ENCODE results near the gene CPLX3.

The CPLX3 gene

DNA sequence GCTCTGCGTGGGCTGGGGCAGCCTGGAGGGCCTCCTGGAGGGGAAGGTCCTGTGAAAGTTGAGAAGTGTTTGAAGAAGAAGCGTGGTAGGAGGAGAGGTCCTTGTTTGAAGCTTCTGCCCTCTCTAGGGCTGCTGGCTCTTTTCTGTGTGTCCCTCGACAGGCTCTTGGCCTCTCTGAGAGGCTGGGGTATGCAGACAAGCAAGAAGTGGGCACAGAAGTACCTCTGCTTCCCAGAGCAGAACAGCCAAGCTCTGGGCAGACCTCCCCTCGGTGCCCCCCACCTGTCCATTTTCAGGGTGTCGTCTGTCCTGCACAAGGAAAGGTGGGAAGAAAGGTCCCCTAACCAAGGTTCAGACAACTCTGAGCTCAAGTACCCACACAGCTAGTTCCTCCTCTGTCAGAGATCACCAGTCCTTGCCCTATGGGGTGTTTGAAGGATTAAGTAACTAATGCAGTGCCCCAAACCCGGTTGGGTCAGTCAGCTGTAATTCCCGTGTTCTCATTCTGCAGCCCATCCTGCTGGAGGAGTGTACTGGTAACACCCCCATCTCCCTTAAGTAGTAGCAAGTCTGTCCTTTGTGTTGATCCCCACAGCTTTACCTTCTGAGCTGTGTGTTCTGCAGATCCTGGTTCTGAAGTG, 38.3 kb upstream of the CPLX3 start:
- no peak for DNase-seq (ENCODE audit: low spot score)

DNA sequence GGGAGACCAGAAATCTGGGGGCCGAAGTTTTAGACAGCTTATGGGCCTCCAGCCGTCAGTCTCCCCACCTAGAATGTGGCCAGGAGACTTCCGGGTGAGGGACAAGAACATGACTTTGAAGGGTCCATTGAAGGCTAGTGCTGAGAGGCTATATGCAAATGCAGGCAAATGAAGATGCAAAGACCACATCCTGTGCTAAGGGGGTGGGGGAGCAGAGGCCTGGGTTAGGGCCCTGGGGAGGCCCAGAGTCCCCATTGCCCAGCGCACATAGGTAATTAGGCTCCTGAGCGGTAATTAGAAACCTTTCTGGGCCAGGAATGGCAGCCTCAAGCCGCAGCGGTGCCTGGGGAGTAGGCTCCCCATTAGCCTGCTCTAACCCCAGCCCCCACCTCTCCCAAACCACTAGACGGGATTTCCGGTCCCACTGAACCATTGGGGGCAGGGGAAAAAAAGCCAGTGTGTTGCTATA, 37.7 kb upstream of the CPLX3 start:
- DNase-seq (ENCODE audit: low spot score): peak; percentile 43

DNA sequence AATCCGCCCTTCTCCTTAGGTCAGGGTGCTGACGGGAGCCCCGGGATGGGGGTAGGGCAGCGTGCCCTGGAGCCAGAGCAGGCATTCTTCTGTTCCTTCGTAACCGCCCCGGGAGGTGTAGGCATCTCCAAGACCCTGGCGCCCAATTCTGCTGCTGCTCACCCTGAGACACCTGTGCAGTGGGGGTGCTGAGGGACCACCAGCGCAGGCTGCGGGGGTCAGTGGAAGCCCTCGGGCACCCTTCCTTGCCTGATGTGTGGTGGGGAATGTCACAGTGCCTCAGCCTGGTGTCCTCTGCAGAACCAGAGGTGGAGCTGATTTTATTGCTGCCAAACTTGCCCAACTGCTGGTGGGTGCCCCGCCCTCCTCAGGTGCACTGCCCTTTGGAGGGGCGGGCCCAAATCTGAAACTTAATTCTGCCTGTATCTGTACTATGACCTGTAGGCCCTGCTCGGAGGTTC, 37.2 kb upstream of the CPLX3 start:
- DNase-seq (ENCODE audit: low spot score): peak; percentile 37

DNA sequence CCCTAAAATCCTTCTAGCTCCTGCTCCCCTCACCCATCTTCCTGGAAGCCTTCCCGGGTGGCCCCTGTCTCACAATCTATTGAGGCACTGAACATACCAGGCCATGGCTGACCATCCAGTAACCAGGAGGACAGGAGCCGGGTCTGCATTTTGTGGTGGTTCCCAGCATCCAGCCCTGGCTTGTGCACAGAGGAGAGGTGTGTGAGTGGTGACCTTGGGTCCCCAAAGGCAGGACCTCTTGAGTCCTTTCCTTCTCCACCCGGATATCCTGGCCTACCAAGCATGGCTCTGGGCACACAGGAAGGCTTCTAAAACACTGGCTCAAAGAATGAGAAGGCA, 36.7 kb upstream of the CPLX3 start:
- no peak for DNase-seq (ENCODE audit: low spot score)

DNA sequence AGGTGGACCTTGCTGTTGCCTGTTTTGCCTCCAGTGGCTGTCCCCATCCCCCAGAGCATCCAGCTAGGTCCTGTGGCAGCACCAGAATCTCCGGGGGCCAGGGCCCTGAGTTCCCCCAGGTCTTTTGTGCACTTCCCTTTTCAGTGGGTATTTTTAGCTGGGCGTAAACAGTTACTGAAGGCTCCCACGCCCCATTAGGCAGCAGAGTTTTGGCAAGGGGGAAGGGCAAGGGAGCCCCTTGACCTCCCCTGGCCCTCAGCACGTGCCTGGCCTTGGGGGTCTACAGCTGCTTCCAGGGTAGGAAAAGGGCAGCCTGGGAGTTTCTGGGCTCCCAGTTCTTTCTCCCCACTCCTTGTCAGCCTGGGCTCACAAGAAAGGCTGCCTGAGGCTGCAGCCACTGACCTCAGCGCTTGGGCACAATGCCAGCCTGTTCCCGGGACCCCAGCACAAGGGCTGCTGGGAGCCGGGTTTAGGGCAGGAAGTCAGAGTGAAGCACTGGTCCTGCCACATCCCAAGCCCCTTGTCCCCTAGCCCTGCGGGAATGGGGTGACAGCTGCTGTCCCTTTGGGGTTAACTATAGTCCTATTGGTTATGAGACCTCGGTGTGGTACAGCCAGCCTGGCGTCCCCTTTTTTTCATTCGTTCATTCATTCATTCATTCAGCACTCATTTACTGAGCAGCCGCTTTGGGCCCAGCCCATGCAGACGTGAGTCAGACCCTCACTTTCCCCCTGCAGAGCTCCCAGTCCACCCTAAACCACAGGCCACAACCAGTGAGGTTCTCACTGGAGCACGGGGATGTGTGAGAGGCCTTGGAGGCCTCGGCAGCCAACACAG, 36.1 kb upstream of the CPLX3 start:
- DNase-seq (ENCODE audit: low spot score): peak; percentile 56

DNA sequence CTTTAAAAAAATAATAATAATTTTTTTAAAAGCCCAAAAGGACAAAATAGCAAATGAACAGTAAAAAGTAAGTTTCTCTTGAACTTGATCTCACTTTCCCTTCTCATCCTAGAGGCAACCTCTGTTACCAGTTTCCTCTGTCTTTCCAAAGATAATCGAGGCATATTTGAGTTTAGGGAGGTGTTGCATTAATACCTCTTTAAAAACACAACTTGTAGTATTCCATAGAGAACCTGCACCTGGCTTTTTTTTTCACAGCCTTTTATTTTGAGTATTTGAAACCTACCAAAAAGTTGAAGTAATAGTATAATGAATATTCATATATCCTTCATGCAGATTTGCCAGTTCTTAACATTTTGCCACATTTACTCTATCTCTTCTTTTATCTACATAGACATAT, 35.4 kb upstream of the CPLX3 start:
- no peak for DNase-seq (ENCODE audit: low spot score)

DNA sequence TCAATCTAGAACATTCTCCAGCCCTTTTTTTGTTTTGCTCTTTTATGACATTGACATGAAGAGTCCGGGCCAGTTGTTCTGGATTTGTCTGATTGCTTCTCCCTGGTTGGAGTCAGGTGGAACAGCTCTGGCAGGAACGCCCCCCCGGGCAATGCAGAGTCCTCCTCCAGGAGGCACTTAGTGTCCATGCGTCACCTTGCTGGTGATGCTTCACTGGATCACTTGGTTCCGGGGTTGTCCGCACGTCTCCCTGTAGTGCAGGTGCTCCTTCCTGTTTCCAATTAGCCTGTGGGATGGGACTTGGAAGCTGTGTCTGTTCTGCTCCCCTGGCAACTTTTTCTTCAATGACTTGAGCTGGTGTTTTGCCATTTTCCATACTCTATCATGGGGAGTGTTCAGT, 34.8 kb upstream of the CPLX3 start:
- no peak for DNase-seq (ENCODE audit: low spot score)

DNA sequence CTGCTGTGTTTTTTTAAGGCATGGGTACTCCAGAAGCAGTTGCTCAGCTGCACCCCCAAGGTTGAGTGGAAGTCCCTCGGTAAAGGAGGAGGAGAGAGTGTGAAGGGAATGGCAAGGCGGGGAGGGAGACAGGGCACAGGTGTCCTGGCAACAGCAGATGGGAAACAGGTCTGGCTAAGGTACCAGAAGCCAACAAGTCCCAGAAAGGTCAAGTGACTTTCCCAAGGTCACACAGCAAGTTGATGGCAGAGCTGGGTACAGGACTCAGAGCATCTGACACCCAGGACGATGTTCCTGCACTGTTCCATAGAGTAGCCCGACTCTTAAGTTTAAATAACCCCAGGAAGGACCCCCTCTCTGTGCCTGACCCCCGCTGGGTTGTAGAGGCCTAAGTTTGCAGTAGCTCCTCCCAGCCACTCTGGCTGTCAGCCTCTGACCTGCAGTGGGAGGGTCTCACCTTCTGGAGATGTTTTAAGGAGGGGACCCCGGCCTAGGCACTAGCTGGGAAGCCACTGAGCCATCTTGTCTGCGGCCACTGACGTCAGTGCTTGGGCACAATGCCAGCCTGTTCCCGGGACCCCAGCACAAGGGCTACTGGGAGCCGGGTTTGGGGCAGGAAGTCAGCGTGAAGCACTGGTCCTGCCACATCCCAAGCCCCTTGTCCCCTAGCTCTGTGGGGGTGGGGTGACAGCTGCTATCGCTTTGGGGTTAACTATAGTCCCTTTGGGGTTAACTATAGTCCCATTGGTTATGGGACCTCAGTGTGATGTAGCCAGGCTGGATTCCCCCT, 34.0 kb upstream of the CPLX3 start:
- DNase-seq (ENCODE audit: low spot score): no peak

DNA sequence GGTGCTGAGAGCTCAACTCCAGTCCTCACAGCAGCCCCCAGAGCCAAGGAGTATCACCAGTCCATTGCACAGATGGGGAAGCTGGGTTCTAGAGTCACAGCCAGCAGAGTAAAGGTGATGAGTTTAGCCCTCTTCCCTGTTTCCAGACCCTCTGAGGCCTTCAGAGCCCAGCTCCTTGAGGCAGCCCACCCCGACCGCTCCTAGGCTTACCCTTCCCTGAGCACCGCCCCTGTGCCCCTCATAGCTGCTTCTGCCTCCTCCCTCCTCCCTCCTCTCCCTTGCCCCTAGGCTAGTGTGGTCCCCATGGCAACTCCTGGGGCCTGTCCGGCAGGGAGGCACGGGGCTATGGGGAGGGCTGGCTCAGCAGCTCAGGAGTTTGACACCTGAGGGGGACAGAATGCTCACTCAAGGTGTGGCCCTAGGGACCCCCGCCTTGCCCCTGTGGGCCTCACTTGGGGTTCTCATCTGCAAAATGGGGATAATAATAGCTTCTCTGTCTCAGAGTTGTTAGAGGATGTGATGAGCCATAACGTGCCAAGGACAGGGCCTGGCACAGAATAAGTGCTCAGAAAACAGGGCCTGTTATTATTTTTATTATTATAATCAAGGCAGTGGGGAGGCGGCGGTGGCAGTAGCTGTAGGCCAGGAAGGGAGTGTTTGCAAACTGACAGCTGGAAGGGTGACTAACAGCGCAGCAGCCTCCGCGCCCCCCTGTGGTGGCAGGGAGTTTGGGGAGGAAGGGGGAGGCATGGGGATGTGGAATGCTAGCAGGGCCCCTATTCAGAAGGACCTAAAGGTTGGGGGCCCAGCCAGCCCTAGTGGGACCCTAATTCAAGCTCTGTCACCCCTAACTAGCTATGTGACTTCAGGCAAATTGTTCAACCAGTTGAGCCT, 33.0 kb upstream of the CPLX3 start:
- DNase-seq (ENCODE audit: low spot score): peak; percentile 78

DNA sequence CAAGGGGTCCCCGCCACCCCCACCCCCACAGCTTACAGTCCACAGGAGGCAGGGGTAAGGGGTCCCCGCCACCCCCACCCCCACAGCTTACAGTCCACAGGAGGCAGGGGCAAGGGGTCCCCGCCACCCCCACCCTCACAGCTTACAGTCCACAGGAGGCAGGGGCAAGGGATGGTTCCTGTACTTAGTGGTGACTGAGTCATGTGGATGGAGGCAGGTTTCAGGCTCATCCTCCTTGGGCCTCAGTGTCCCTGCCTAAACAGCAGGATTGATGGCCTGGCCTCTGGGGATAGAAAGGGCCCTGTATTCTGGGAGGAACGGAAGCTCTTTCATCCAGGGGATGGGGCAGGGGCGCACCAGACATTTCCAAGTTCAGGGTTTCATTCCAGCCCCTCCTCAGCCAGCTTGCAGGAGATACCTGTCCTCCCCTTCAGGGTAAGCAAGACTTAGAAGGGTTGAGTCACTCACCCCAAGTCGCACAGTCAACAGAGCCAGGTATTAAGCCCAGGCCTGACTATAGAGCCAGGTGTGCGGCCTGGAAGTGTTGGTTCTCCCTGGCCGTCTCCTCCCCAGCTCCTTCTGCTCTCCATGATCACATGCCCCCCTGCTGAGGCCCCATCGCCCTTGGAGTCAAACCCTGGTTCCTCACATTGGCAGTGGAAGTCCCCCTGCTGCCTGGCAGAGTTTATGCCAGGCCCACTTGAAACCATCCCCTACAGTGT, 32.0 kb upstream of the CPLX3 start:
- no peak for DNase-seq (ENCODE audit: low spot score)

DNA sequence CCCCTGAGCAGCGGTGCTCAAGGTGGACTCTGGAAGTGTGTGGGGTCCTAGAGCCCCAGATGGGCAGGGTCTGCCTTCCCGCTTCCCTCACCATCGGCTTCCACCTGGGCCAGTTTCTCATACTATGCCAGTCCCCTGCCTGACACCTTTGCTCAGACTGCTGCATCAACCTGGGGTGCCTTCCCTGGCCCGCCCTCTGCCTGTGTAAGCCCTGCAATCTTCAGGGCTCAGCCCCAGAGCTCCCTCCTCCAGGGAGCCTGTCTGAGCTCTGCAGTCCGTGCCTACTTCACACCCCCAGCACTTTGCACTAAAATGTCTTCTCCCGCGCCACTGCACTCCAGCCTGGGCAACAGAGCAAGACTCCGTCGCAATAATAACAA, 31.5 kb upstream of the CPLX3 start:
- DNase-seq (ENCODE audit: low spot score): no peak

DNA sequence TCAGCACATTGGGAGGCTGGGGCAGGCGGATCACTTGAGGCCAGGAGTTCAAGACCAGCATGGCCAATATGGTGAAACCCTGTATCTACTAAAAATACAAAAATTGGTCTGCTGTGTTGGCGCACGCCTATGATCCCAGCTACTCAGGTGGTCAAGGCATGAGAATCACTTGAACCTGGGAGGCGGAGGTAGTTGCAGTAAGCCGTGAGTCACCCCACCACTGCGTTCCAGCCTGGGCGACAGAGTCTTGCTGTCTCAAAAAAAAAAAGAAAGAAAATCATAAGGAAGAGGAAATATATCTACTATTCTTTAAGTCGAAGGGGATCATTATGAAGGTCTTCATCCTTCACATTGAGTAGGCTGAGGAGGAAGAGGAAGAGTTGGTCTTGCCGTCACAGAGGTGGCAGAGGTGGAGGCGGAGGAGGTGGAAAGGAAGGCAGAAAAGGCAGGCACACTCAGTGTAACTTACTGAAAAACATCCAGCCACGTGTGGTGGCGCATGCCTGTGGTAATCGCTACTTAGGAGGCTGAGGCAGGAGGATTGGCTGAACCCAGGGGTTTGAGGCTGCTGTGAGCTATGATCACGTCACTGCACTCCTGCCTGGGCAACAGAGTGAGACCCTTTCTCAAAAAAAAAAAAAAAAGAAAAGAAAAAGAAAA, 30.3 kb upstream of the CPLX3 start:
- peak; percentile 46 for DNase-seq (ENCODE audit: low spot score)

DNA sequence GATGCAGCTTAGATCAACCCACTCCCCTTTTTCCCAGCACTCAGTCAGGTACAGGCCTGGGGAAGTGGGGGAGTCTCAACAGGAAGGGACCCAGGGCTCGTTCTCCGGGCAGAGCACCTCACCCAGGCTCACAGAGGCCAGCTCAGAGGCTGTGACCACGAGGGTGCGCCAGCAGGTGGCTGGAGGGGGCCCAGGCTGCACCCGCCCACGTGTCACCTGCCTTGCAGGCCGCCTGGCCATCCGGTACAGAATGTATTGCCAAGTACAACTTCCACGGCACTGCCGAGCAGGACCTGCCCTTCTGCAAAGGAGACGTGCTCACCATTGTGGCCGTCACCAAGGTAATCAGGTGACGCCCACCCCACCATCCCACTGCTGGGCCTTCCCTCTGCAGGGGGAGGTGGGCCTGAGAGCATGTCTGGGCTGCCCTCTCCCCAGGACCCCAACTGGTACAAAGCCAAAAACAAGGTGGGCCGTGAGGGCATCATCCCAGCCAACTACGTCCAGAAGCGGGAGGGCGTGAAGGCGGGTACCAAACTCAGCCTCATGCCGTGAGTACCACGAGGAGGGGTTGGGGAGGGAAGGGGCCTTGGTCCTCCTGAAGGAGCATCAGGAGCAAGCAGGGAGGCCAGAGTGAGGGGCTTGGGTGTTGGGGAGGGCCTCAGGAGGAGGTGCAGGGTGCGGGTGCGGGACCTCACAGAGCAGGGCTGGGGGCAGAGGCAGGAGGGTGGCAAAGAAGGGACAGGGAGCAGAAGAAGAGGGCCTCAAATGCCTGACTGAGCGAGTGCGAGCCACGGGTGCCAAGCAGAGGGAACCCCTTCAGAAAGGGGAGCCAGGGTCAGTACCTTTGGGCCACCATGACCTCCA, 27.8 kb upstream of the CPLX3 start:
- DNase-seq (ENCODE audit: low spot score): no peak

DNA sequence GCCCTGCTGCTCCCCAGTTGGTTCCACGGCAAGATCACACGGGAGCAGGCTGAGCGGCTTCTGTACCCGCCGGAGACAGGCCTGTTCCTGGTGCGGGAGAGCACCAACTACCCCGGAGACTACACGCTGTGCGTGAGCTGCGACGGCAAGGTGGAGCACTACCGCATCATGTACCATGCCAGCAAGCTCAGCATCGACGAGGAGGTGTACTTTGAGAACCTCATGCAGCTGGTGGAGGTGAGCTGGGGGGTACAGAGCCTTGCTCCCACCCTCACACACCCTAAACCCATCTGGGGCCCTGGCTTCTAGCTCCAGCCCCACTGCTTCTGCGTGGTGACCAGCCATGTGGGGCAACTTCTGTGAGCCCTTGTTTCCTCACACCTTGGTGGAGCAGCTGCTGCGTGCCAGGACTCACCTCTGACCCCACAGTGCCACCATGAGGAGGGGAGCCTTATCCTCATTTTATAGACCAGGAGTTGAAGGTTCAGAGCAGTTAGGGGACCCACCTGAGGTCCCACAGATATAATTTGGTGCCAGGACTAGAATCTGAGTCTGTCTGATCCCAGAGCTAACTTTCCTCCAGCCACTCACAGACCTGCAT, 27.1 kb upstream of the CPLX3 start:
- peak; percentile 45 for DNase-seq (ENCODE audit: low spot score)

DNA sequence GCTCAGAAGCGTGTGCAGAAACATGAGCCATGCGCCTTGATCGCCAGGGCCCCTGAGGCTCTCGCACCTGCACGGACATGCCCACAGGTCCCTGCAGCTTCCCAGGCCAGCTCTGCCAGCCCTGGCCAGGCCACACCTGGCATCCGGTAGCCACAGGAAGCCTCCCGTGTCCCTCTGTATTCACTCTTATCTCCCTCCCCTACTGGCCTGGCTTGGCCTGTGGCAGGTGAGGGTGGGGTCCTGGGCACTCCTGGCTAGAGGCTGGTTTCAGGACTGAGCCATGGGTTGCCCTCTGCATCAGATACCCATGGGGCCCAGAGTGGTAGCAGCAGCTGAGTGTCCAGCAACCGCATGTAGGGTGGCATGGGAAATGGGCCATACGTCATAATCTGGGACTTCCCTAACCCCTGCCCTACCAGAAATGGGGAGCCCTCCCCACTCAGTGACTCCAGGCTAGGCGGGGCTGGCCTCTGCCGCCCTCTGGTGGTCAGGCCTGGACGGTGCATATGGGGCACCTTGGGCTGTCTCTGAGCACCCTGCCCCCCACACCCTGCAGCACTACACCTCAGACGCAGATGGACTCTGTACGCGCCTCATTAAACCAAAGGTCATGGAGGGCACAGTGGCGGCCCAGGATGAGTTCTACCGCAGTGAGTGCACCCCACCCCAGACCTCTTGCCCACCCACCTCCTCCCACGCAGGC, 26.4 kb upstream of the CPLX3 start:
- peak; percentile 90 for DNase-seq (ENCODE audit: low spot score)

DNA sequence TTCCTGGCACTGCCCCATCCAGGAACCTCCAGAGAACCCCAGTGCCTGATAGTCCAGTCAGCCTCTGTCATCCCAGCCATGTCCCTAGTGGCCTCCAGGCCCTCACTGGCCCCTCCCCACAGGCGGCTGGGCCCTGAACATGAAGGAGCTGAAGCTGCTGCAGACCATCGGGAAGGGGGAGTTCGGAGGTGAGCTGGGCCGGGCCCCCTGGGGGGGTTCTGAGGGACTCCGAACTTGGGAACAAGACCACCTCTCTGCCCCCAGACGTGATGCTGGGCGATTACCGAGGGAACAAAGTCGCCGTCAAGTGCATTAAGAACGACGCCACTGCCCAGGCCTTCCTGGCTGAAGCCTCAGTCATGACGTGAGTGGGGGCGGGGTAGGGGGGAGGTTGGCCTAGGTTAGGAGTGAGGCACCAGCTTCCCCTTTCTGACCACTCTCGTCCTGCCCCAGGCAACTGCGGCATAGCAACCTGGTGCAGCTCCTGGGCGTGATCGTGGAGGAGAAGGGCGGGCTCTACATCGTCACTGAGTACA, 25.8 kb upstream of the CPLX3 start:
- DNase-seq (ENCODE audit: low spot score): no peak

DNA sequence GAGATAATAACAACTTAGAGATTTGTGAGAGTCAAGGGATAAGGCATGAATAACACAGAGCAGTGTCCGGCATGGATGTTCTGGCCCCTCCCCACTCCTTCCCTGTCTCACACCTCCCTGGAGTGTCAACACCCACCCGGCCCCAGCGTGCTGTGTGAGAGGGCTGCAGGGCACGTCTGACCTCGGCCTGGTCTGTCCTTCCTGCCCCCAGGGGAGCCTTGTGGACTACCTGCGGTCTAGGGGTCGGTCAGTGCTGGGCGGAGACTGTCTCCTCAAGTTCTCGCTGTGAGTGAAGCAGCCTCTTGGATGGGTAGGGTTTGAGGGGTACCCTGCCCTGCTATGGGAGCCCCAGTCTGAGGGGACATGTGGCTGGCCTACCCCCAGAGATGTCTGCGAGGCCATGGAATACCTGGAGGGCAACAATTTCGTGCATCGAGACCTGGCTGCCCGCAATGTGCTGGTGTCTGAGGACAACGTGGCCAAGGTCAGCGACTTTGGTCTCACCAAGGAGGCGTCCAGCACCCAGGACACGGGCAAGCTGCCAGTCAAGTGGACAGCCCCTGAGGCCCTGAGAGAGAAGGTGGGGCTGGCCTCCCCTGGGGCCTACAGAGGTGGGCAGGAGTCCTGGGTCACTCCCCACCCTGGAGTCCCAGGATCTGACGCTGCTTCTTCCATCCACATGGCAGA, 25.0 kb upstream of the CPLX3 start:
- DNase-seq (ENCODE audit: low spot score): no peak

DNA sequence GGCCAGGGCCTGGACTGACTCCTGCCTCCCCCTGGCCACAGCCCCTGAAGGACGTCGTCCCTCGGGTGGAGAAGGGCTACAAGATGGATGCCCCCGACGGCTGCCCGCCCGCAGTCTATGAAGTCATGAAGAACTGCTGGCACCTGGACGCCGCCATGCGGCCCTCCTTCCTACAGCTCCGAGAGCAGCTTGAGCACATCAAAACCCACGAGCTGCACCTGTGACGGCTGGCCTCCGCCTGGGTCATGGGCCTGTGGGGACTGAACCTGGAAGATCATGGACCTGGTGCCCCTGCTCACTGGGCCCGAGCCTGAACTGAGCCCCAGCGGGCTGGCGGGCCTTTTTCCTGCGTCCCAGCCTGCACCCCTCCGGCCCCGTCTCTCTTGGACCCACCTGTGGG, 24.1 kb upstream of the CPLX3 start:
- DNase-seq (ENCODE audit: low spot score): no peak

Data from CD4-positive, alpha-beta T cell treated with Interleukin-2 at 100 ng/mL for 4 hours (primary cell).